ENCODE data around the gene LTBP3. TPM values are rescaled to one million over a fixed set of nuclear protein-coding genes. Genes with fewer than 3 reads are reported as not detected.

Gene LTBP3
- total and polyA plus RNA-seq, 2 of the 13 experiments (the other 11 are each of a cell fraction or from before 2014, with no cell fraction given): 12.2 to 68.1 TPM

DNA sequence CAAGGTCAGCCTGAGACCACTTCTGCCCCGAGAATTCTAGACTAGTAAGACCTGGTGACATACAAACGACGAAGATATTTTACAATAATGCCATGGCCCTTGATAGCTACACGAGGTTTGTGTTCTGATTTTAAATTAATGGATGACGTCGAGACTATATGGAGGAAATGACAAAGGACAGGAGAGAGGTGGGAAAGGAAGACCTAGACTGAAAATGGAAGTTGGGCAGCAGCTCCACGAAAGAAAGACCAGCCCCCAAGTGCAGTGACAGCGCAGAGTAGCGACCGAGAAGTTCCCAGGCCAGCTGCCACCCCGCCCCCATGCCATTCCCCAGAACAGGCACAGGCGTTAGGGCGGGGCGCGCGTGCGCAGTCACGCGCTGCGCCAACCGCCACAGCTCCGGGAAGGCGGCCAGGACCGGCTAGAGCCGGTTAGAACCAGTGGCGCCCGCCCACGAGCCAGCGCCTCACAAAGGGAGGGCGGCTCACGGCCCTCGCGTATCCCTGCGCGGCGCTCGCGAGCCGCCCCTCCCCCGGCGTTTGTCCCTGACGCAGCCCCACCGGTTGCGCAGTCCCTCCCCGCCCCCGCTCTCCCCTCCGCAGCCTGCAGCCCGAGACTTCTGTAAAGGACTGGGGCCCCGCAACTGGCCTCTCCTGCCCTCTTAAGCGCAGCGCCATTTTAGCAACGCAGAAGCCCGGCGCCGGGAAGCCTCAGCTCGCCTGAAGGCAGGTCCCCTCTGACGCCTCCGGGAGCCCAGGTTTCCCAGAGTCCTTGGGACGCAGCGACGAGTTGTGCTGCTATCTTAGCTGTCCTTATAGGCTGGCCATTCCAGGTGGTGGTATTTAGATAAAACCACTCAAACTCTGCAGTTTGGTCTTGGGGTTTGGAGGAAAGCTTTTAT is 60.8 kb downstream of the LTBP3 start (continued):
- TF ChIP-seq ZNF710 (CRISPR knock-in tag; IDR thresholded peaks at IDR 0.05; ENCODE audit: borderline replicate concordance) (0 out of 2 replicates have a peak, but pooled peaks have one; percentile 60), YEATS2 (CRISPR knock-in tag; IDR thresholded peaks at IDR 0.05; ENCODE audit: borderline replicate concordance) (peak; percentile 90), SRY (CRISPR knock-in tag; IDR thresholded peaks at IDR 0.05) (peak; percentile 61; the same call in 1 of the 2 replicates), MAFG (CRISPR knock-in tag; IDR thresholded peaks at IDR 0.05) (no peak), ZNF224 (CRISPR knock-in tag; IDR thresholded peaks at IDR 0.05) (peak; percentile 93), SSRP1 (CRISPR knock-in tag; IDR thresholded peaks at IDR 0.05) (no peak; the same call in 1 of the 2 replicates), MBD4 (IDR thresholded peaks at IDR 0.05; ENCODE audit: borderline replicate concordance, low read length) (no peak), GABPA (IDR thresholded peaks at IDR 0.05; ENCODE audit: low read depth, low read length) (no peak), GABPA (CRISPR knock-in tag; IDR thresholded peaks at IDR 0.05; ENCODE audit: low read depth) (peak; percentile 25; the same call in 1 of the 2 replicates), ZBTB49 (CRISPR knock-in tag; IDR thresholded peaks at IDR 0.05; ENCODE audit: borderline replicate concordance) (no peak), JUND (CRISPR knock-in tag; IDR thresholded peaks at IDR 0.05) (no peak), RAD51 (IDR thresholded peaks at IDR 0.05; ENCODE audit: borderline replicate concordance) (no peak), SCMH1 (CRISPR knock-in tag; IDR thresholded peaks at IDR 0.05; ENCODE audit: borderline replicate concordance) (no peak), RNF2 (conservative IDR thresholded peaks at IDR 0.05; ENCODE audit: low read depth) (no peak), ZNF547 (CRISPR knock-in tag; IDR thresholded peaks at IDR 0.05) (0 out of 2 replicates have a peak, but pooled peaks have one; percentile 68)
- TF ChIP-seq, protein P1, sequence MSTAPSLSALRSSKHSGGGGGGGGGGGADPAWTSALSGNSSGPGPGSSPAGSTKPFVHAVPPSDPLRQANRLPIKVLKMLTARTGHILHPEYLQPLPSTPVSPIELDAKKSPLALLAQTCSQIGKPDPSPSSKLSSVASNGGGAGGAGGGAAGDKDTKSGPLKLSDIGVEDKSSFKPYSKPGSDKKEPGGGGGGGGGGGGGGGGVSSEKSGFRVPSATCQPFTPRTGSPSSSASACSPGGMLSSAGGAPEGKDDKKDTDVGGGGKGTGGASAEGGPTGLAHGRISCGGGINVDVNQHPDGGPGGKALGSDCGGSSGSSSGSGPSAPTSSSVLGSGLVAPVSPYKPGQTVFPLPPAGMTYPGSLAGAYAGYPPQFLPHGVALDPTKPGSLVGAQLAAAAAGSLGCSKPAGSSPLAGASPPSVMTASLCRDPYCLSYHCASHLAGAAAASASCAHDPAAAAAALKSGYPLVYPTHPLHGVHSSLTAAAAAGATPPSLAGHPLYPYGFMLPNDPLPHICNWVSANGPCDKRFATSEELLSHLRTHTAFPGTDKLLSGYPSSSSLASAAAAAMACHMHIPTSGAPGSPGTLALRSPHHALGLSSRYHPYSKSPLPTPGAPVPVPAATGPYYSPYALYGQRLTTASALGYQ (CRISPR knock-in tag; IDR thresholded peaks at IDR 0.05): peak; percentile 63; the same call in 1 of the 2 replicates
- TF ChIP-seq, protein P2, sequence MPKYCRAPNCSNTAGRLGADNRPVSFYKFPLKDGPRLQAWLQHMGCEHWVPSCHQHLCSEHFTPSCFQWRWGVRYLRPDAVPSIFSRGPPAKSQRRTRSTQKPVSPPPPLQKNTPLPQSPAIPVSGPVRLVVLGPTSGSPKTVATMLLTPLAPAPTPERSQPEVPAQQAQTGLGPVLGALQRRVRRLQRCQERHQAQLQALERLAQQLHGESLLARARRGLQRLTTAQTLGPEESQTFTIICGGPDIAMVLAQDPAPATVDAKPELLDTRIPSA (CRISPR knock-in tag; IDR thresholded peaks at IDR 0.05; ENCODE audit: borderline replicate concordance): 0 out of 2 replicates have a peak, but pooled peaks have one; percentile 11
- TF ChIP-seq, protein P3, sequence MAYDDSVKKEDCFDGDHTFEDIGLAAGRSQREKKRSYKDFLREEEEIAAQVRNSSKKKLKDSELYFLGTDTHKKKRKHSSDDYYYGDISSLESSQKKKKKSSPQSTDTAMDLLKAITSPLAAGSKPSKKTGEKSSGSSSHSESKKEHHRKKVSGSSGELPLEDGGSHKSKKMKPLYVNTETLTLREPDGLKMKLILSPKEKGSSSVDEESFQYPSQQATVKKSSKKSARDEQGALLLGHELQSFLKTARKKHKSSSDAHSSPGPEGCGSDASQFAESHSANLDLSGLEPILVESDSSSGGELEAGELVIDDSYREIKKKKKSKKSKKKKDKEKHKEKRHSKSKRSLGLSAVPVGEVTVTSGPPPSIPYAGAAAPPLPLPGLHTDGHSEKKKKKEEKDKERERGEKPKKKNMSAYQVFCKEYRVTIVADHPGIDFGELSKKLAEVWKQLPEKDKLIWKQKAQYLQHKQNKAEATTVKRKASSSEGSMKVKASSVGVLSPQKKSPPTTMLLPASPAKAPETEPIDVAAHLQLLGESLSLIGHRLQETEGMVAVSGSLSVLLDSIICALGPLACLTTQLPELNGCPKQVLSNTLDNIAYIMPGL (CRISPR knock-in tag; IDR thresholded peaks at IDR 0.05; ENCODE audit: borderline replicate concordance in 1 of 2, low read depth in 1 of 2): peak; percentile 81 to 91
